Left colon (tissue), 2 donors: Measurements from ENCODE around the gene C4orf33. TPM values are rescaled to one million over a fixed set of nuclear protein-coding genes. Genes with fewer than 3 reads are reported as not detected.

Experiments used
- total RNA-seq, 2 donors: library from RNA; stranded (reverse); fragmentation: NEBNext Ultra II Directional; extraction: Animal tissue kit (Norgen Biotek cat#: 25700); gene quantifications; one replicate each; pipeline ENCODE4 v1.2.1, GENCODE V29; 2021
- donor health status: DM: no; HTN: no; CAD: no.
- donor health status: DM: yes; HTN: yes; CAD: no.

The C4orf33 gene
- total RNA-seq, 2 donors from 2014 or later: 23.4 to 42.9 TPM

Other genes with a start within 250 kb of the C4orf33 start
- 10 to 100 TPM; 11.0 to 13.6 TPM for gene SCLT1, start 2.6 kb upstream of the C4orf33 start, total RNA-seq